ENCODE data around the gene APBA1.

APBA1 gene

GRCh38 chr9:69655065-69655464 lies 17.1 kb downstream of the APBA1 start:
- peak in 1 of 2 experiments; percentile 13 for DNase-seq

GRCh38 chr9:69653261-69653660 lies 18.9 kb downstream of the APBA1 start:
- DNase-seq: no peak

- no peak for DNase-seq
These were observed 22.5 kb downstream of the APBA1 start for GRCh38 chr9:69649566-69650250.

GRCh38 chr9:69647804-69648203 lies 24.4 kb downstream of the APBA1 start:
- no peak for DNase-seq

GRCh38 chr9:69646810-69647209 lies 25.4 kb downstream of the APBA1 start:
- no peak for DNase-seq

DNA sequence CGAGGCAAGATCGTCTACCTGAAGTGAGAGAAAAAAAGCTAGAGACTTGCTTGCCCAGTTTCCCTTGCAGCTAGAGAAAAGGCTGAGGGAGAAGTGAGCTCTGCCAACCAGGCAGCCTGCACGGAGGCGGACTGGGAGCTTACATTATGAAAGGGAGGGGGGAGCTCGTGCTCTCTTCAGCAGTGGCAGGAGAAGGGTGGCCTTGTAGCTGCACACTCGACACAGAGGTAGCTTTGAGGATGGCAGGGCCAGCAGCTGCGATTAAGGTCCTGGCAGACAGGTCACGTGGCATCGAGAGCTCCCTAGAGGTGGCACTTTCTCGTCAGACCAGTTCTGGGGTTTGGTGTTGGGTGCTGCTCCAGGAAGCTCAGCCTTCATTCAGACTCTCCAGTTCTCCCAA lies 26.7 kb downstream of the APBA1 start:
- DNase-seq: no peak

GRCh38 chr9:69643098-69643497 lies 29.1 kb downstream of the APBA1 start:
- DNase-seq: no peak

- no peak for DNase-seq
These were observed 34.4 kb downstream of the APBA1 start for GRCh38 chr9:69637817-69638200.

DNA sequence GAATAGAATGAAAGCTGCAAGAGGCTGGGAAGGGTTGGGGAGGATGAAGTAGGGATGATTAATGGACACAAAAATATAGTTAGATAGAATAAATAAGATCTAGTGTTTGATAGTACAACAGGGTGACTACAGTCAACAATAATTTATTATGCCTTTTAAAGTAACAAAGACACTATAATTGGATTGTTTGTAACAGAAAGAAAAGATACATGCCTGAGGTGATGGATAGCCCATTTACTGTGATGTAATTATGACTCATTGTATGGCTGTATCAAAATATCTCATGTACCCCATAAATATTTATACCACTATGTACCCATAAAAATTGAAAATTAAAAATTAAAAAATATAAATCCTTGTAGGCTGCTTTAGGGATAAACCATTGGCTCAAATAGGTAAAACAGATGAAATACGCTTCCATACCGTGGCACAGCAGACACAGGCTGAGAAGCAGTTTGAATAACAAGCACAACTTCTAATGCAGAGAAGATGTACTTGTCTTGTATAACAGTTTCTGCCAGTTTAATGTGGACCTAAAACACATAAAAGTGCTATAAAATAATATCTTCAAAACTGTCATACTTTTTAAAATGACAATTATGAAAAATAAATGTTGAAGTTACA lies 34.9 kb downstream of the APBA1 start:
- no peak for DNase-seq

DNA sequence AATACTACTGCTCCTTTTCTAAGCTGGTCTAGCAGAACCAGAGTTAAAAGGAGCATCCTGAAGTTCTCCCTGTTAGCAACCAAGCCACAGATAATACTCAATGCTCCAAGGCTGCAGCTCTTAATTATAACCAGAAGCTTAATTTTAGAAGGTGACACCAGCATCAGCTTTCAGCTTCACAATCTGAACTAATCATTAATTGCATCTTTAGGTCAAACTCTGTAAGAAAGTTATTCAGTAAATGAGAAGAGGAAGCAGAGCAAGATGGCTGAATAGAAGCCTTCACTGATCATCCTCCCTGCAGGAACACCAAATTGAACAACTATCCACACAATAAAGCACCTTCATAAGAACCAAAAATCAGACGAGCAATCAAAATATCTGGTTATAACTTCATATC lies 38.5 kb downstream of the APBA1 start:
- DNase-seq: no peak

DNA sequence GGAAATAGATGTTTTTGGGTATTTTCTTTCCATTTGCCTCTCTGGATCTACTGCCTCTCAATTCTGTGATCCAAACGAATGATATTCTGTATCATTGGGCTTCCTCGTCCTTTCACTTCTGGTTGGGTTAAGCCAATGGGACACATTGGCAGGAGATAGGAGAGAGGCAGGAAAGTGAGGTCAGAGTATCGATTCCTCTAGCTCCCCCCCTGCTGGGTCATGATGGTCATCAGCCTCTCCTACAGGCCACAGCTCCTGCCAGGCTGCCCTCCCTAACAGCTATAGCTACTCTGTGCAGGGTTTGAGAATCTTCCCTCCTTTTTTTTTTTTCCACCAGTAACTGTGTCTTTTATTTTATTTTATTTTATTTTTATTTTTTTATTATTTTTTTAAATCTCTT lies 39.4 kb downstream of the APBA1 start:
- no peak for DNase-seq

GRCh38 chr9:69627281-69627680 lies 44.9 kb downstream of the APBA1 start:
- DNase-seq: no peak

DNA sequence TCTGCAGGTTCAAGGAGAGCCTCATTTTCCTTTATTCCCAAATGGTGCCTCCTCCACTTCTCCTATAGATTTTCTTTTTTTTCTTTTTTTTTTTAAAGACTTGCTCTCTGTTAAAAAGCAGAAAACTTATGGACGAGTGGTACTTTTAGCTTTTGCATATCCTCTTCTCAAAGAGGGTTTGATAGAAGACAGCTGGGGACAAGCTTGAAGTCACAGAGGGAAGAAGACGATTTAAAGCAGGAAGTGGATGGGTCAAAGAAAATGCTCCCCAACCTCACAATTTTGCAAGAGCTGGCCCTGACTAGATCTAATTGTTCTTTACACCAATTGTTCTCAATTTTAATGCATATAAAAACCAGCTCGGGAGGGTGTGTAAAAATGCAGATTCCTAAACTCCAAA lies 48.9 kb downstream of the APBA1 start:
- peak; percentile 32 to 43 for DNase-seq

DNA sequence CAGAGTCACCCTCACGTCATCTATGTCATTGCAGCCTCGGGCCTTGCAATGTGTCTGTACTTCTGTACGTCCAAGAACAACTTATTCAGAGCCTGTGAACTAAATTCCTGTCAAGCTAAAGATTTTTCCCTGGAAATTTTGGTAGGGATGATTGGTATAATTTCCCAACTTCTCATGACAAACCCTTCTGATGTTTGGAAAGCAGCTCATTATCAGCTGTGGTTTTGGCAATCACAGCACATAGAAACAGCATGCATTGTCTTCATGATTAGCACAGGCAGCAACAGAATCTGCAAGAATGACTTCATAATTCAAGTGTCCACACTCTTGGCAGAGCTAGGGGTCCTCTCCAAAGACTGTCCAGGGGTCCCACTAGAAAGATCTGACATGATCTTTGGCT lies 49.5 kb downstream of the APBA1 start:
- DNase-seq: no peak

- no peak for DNase-seq
These were observed 50.3 kb downstream of the APBA1 start for GRCh38 chr9:69621730-69622460.

DNA sequence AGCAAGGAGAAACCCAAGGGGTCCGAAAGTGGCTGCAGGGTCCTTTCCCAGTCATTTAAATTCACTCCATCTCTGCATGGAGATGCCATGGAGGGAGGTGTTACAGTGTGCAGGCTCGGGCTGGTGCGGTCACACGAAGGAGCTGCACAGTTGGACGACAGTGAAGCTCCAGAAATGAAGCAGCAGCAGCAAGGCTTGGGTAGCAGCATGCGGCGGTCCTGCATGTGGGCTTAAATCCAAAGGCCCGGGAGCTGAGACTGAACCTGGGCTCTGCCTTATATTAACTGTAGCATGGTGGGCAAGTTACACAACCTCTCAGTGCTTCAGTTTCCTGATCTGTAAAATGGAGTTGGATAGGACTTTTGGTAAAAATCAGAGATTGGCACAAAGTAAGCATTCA lies 51.4 kb downstream of the APBA1 start:
- no peak for DNase-seq

- DNase-seq: no peak
These were observed 52.9 kb downstream of the APBA1 start for GRCh38 chr9:69619233-69619632.

GRCh38 chr9:69617006-69617405 lies 55.2 kb downstream of the APBA1 start:
- no peak for DNase-seq

GRCh38 chr9:69615880-69616279 lies 56.3 kb downstream of the APBA1 start:
- peak; percentile 23 to 39 for DNase-seq

DNA sequence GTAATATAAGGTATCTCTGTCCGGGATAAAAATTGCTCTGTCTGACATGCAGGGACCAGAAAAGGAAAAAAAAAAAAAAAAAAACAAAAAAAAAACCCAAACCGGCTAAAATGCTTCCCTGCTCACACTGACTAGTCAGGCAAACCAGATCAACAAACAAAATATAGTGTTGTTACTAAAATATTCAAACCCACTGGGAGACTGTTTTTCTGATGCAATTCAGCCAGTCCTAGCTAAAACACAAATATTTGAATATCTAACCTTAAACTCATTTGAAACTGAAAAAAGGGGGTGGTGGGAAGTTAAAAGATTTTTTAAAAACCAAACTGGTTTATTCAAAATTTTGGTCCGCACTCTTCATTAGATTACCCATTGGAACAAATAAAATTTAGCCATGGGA lies 61.0 kb downstream of the APBA1 start:
- no peak for DNase-seq

DNA sequence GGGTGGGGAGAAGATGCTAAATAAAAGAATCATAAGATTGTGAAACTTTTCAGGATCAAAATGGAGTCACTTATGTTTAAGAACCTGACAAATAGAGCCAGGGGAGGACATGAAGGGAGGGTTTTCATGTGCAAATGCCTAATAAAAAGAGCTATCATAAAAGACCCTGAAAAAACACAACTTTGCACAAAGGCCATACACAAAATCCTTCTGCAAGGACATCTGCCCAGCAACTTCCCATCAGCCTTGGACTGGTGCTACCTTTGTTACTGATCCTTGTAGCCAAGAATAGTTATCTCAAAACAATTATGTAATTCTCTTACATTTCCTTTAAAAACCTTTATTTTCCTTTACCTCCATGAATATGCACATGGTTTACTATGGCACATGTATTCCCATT lies 63.0 kb downstream of the APBA1 start:
- no peak for DNase-seq

DNA sequence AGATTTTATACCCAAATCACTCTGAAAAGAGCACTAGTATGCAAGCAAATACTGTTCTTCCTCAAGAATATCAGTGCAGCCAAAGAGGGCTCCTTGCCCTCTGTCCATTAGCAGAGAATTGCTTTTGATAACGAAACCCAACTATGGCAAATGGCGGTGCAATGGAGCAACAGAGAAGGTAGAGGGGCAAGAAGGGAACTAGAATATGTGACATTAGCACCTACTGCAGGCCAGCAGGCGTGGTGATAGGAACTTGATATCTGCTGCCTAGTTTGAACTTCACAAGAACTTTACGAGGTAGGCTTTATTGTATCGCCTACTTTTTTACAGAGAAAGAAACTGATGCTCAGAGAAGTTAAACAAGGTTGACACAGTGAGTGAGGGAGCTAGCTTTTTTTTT lies 66.1 kb downstream of the APBA1 start:
- DNase-seq: no peak

GRCh38 chr9:69605406-69605805 lies 66.8 kb downstream of the APBA1 start:
- no peak for DNase-seq

- no peak for DNase-seq
These were observed 67.5 kb downstream of the APBA1 start for GRCh38 chr9:69604568-69605219.

All from AML-193 (cell line).